WTC11 (cell line): Measurements from ENCODE around the gene SPOCK2. TPM values are rescaled to one million over a fixed set of nuclear protein-coding genes. Genes with fewer than 3 reads are reported as not detected.

Source experiments
- ATAC-seq: fragments of 200-7000 bp; cut with Tn5 transposase; 2 replicates; pipeline ENCODE4 v1.10.0; 2021; ENCODE audit warnings: mild to moderate bottlenecking, moderate library complexity
- CTCF ChIA-PET: fragments of 300-600 bp; sonication (Branson Sonifier 250); formaldehyde crosslinking; loops from one replicate; lab custom pipeline; 2021; ENCODE audit warnings: antibody characterized with exemption; lab: Charles Lee
- POLR2A ChIA-PET: fragments of 350-600 bp; sonication (Branson Sonifier 250); formaldehyde crosslinking; loops from one replicate; lab custom pipeline; 2021; ENCODE audit warnings: antibody characterized with exemption; lab: Charles Lee
- DNase-seq: peaks from one replicate; pipeline ENCODE4 v3.0.0; 2021; ENCODE audit warnings: low spot score
- H3K27ac Mint-ChIP-seq: 2 replicates; pipeline ENCODE4 v1.8.0; 2021; ENCODE audit warnings: mixed read lengths
- H3K27me3 Mint-ChIP-seq: 2 replicates; pipeline ENCODE4 v1.8.0; 2021; ENCODE audit warnings: low read depth, mild to moderate bottlenecking, moderate library complexity, mixed read lengths
- H3K36me3 Mint-ChIP-seq: 2 replicates; pipeline ENCODE4 v1.8.0; 2021; ENCODE audit warnings: mixed read lengths
- H3K4me1 Mint-ChIP-seq: 2 replicates; pipeline ENCODE4 v1.8.0; 2022; ENCODE audit warnings: mixed read lengths
- H3K4me3 Mint-ChIP-seq: 2 replicates; pipeline ENCODE4 v1.8.0; 2021; ENCODE audit warnings: mild to moderate bottlenecking, moderate library complexity, mixed read lengths
- H3K9me3 Mint-ChIP-seq: 2 replicates; pipeline ENCODE4 v1.8.0; 2021; ENCODE audit warnings: mixed read lengths
- CREM ChIP-seq: sonication (generic); formaldehyde crosslinking; IDR thresholded peaks from 2 replicates; pipeline ENCODE4 v1.8.1; 2022; ENCODE audit warnings: mild to moderate bottlenecking, missing genetic modification reagents, moderate library complexity
- ETV6 ChIP-seq: sonication (generic); formaldehyde crosslinking; IDR thresholded peaks from 2 replicates; pipeline ENCODE4 v1.8.1; 2022; ENCODE audit warnings: mild to moderate bottlenecking, missing genetic modification reagents
- HMGA2 ChIP-seq: fragments of 250-450 bp; sonication (Bioruptor Pico); IDR thresholded peaks from 2 replicates; pipeline ENCODE4 v1.4.0; 2021; ENCODE audit warnings: mild to moderate bottlenecking, moderate library complexity
- JAZF1 ChIP-seq: fragments of 250-450 bp; sonication (Bioruptor Pico); IDR thresholded peaks from 2 replicates; pipeline ENCODE4 v1.9.0; 2021; ENCODE audit warnings: moderate library complexity, mild to moderate bottlenecking, inconsistent platforms
- SMAD4 ChIP-seq: sonication (generic); formaldehyde crosslinking; IDR thresholded peaks from 2 replicates; pipeline ENCODE4 v1.8.0; 2022; ENCODE audit warnings: mild to moderate bottlenecking, missing genetic modification reagents
- TEAD1 ChIP-seq: sonication (generic); formaldehyde crosslinking; IDR thresholded peaks from 2 replicates; pipeline ENCODE4 v1.8.0; 2022; ENCODE audit warnings: mild to moderate bottlenecking, missing genetic modification reagents
- TEAD4 ChIP-seq: sonication (generic); formaldehyde crosslinking; IDR thresholded peaks from 2 replicates; pipeline ENCODE4 v1.8.0; 2022; ENCODE audit warnings: mild to moderate bottlenecking, missing genetic modification reagents
- USF1 ChIP-seq: sonication (generic); formaldehyde crosslinking; IDR thresholded peaks from 2 replicates; pipeline ENCODE4 v1.8.0; 2022; ENCODE audit warnings: mild to moderate bottlenecking, missing genetic modification reagents
- ZMAT4 ChIP-seq: fragments of 250-450 bp; sonication (Bioruptor Pico); IDR thresholded peaks from 2 replicates; pipeline ENCODE4 v1.9.0; 2021; ENCODE audit warnings: mild to moderate bottlenecking
- ZNF219 ChIP-seq: sonication (generic); formaldehyde crosslinking; IDR thresholded peaks from 2 replicates; pipeline ENCODE4 v1.8.0; 2023; ENCODE audit warnings: missing genetic modification reagents, mild to moderate bottlenecking, borderline replicate concordance
- ZNF232 ChIP-seq: sonication (generic); formaldehyde crosslinking; IDR thresholded peaks from 2 replicates; pipeline ENCODE4 v1.8.0; 2022; ENCODE audit warnings: mild to moderate bottlenecking, missing genetic modification reagents
- ZNF671 ChIP-seq: fragments of 250-450 bp; sonication (Bioruptor Pico); IDR thresholded peaks from 2 replicates; pipeline ENCODE4 v1.8.0; 2021; ENCODE audit warnings: mild to moderate bottlenecking
- total RNA-seq: library from RNA; stranded (reverse); gene quantifications from 3 replicates; pipeline ENCODE4 v1.2.3, GENCODE V29; 2021
- TF ChIP-seq, protein P1 (sequence below): sonication (generic); formaldehyde crosslinking; IDR thresholded peaks from 2 replicates; pipeline ENCODE4 v1.8.1; 2022; ENCODE audit warnings: mild to moderate bottlenecking, moderate library complexity, missing genetic modification reagents
- TF ChIP-seq, protein P2 (sequence below): sonication (generic); formaldehyde crosslinking; IDR thresholded peaks from 2 replicates; pipeline ENCODE4 v1.8.1; 2023; ENCODE audit warnings: mild to moderate bottlenecking, moderate library complexity, missing genetic modification reagents
- TF ChIP-seq, protein P3 (sequence below): sonication (generic); formaldehyde crosslinking; IDR thresholded peaks from 2 replicates; pipeline ENCODE4 v1.8.1; 2022; ENCODE audit warnings: low read depth, mild to moderate bottlenecking, moderate library complexity, missing genetic modification reagents, borderline replicate concordance
- TF ChIP-seq, protein P4 (sequence below): fragments of 200-600 bp; IDR thresholded peaks from 2 replicates; pipeline ENCODE4 v1.8.0; 2022; ENCODE audit warnings: antibody characterized with exemption
- TF ChIP-seq, protein P5 (sequence below): sonication (generic); formaldehyde crosslinking; conservative IDR thresholded peaks from 2 replicates; pipeline ENCODE4 v1.8.1; 2022; ENCODE audit warnings: mild to moderate bottlenecking, missing genetic modification reagents
- TF ChIP-seq, protein P6 (sequence below): fragments of 250-450 bp; sonication (Bioruptor Pico); conservative IDR thresholded peaks from 2 replicates; pipeline ENCODE4 v1.9.0; 2021; ENCODE audit warnings: mild to moderate bottlenecking
- TF ChIP-seq, protein P7 (sequence below): fragments of 250-450 bp; sonication (Bioruptor Pico); IDR thresholded peaks from 2 replicates; pipeline ENCODE4 v1.9.0; 2021; ENCODE audit warnings: mild to moderate bottlenecking

The SPOCK2 gene
- total RNA-seq, 1 experiment from 2014 or later = 4.7 TPM

DNA sequence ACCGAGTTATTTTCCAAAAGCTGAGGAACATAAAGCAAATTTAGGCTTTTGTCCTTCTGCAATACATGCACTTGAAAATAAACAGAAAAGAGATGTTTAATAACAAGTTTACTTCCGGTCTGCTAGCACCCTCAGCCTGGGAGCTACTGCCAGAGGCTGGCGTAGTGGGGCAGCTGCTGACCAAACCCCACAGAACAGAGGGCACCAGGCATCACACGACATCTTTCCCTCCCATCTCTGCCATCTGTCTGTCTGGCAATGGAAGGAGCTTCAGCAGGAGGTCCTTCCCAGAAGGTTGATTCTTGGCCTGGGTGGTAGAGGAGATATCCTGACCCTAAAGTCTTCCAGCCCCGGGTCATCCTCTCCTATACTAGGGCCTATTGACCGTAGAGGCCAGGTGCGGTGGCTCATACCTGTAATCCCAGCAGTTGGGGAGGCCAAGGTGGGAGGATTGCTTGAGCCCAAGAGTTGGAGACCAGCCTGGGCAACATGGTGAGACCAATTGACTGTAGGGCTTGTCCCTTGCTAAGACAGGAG lies 76.3 kb downstream of the SPOCK2 start (continued):
- TF ChIP-seq, protein P1, sequence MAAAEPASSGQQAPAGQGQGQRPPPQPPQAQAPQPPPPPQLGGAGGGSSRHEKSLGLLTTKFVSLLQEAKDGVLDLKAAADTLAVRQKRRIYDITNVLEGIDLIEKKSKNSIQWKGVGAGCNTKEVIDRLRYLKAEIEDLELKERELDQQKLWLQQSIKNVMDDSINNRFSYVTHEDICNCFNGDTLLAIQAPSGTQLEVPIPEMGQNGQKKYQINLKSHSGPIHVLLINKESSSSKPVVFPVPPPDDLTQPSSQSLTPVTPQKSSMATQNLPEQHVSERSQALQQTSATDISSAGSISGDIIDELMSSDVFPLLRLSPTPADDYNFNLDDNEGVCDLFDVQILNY = no peak
- no peak for TF ChIP-seq ZNF232 (CRISPR knock-in tag)

DNA sequence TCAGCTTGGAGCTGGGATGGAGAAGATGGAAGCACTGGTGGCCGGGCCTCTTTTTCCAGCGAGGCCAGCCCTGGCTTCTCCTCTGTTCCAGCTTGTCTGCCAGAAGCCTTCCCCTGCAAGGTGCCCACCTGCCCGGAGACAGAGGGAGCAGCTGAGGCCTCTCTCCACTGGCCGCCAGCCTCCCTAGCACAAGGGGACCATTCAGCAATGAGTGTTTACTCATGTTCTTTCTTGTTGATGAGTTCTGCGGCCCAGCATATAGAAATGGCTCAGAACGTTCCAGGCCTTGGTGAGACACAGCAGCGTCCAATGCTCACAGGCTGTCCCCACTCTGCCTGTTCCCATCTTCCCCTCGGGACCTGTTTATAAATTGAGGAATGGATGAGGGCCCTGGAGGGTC lies 76.9 kb downstream of the SPOCK2 start:
- Mint-ChIP-seq H3K36me3 (no peaks in the 10 kb centered on the region), H3K4me1 (peaks cover 3% of the 10 kb centered on the region; the same call in 1 of the 2 replicates), H3K27ac (no peak overlapping the region), H3K27me3 (no peaks in the 10 kb centered on the region), H3K9me3 (no peaks in the 10 kb centered on the region), H3K4me3 (no peak overlapping the region)
- DNase-seq (no peak), ATAC-seq (no peak)
- CTCF ChIA-PET = interaction anchor here (0.9 to 1.0 kb wide), 2 partner anchors 29 to 37 kb away, joined by 3 read pairs; no protein-coding TSS in a partner anchor
- POLR2A ChIA-PET = no interaction called here
- TF ChIP-seq ZNF219 (CRISPR knock-in tag) = no peak
- TF ChIP-seq HMGA2 (CRISPR knock-in tag) = no peak
- TF ChIP-seq TEAD1 (CRISPR knock-in tag) = no peak
- TF ChIP-seq, protein P2, sequence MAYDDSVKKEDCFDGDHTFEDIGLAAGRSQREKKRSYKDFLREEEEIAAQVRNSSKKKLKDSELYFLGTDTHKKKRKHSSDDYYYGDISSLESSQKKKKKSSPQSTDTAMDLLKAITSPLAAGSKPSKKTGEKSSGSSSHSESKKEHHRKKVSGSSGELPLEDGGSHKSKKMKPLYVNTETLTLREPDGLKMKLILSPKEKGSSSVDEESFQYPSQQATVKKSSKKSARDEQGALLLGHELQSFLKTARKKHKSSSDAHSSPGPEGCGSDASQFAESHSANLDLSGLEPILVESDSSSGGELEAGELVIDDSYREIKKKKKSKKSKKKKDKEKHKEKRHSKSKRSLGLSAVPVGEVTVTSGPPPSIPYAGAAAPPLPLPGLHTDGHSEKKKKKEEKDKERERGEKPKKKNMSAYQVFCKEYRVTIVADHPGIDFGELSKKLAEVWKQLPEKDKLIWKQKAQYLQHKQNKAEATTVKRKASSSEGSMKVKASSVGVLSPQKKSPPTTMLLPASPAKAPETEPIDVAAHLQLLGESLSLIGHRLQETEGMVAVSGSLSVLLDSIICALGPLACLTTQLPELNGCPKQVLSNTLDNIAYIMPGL = no peak
- no peak for TF ChIP-seq USF1
- TF ChIP-seq, protein P3, sequence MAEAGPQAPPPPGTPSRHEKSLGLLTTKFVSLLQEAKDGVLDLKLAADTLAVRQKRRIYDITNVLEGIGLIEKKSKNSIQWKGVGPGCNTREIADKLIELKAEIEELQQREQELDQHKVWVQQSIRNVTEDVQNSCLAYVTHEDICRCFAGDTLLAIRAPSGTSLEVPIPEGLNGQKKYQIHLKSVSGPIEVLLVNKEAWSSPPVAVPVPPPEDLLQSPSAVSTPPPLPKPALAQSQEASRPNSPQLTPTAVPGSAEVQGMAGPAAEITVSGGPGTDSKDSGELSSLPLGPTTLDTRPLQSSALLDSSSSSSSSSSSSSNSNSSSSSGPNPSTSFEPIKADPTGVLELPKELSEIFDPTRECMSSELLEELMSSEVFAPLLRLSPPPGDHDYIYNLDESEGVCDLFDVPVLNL = no peak
- TF ChIP-seq, protein P1 = no peak
- TF ChIP-seq ZNF671 (CRISPR knock-in tag) = no peak
- no peak for TF ChIP-seq SMAD4
- TF ChIP-seq, protein P4, sequence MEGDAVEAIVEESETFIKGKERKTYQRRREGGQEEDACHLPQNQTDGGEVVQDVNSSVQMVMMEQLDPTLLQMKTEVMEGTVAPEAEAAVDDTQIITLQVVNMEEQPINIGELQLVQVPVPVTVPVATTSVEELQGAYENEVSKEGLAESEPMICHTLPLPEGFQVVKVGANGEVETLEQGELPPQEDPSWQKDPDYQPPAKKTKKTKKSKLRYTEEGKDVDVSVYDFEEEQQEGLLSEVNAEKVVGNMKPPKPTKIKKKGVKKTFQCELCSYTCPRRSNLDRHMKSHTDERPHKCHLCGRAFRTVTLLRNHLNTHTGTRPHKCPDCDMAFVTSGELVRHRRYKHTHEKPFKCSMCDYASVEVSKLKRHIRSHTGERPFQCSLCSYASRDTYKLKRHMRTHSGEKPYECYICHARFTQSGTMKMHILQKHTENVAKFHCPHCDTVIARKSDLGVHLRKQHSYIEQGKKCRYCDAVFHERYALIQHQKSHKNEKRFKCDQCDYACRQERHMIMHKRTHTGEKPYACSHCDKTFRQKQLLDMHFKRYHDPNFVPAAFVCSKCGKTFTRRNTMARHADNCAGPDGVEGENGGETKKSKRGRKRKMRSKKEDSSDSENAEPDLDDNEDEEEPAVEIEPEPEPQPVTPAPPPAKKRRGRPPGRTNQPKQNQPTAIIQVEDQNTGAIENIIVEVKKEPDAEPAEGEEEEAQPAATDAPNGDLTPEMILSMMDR = no peak
- no peak for TF ChIP-seq JAZF1 (CRISPR knock-in tag)
- TF ChIP-seq ZMAT4 = no peak
- TF ChIP-seq, protein P5, sequence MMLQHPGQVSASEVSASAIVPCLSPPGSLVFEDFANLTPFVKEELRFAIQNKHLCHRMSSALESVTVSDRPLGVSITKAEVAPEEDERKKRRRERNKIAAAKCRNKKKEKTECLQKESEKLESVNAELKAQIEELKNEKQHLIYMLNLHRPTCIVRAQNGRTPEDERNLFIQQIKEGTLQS (CRISPR knock-in tag) = no peak
- TF ChIP-seq, protein P6, sequence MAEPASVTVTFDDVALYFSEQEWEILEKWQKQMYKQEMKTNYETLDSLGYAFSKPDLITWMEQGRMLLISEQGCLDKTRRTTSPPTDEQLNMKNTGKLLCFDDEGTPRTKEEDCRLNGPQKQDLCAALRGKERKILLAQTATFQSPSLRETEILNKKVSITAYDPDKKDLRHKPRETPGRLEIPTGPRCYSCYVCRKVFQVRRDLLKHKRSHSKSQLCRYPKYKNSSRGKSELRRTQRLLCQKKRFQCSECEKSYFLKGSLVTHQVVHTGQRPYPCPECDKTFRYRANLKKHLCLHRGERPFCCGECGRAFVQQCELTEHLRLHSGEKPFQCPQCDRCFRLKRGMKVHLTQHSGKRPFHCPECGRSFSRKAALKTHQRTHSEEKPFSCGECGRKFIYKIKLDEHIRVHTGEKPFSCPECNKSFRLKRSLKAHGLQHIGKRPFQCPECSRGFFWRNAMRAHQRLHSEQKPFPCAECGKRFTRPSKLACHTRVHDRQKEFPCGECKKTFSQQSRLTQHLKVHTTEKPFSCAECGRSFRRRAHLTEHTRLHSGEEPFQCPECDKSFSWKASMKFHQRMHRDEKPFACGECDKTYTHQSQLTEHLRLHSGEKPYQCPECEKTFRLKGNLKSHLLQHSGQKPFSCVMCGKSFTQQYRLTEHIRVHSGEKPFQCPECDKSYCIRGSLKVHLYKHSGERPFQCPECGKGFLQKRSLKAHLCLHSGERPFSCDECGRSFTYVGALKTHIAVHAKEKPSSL (CRISPR knock-in tag) = no peak
- no peak for TF ChIP-seq TEAD4 (CRISPR knock-in tag)
- TF ChIP-seq, protein P7, sequence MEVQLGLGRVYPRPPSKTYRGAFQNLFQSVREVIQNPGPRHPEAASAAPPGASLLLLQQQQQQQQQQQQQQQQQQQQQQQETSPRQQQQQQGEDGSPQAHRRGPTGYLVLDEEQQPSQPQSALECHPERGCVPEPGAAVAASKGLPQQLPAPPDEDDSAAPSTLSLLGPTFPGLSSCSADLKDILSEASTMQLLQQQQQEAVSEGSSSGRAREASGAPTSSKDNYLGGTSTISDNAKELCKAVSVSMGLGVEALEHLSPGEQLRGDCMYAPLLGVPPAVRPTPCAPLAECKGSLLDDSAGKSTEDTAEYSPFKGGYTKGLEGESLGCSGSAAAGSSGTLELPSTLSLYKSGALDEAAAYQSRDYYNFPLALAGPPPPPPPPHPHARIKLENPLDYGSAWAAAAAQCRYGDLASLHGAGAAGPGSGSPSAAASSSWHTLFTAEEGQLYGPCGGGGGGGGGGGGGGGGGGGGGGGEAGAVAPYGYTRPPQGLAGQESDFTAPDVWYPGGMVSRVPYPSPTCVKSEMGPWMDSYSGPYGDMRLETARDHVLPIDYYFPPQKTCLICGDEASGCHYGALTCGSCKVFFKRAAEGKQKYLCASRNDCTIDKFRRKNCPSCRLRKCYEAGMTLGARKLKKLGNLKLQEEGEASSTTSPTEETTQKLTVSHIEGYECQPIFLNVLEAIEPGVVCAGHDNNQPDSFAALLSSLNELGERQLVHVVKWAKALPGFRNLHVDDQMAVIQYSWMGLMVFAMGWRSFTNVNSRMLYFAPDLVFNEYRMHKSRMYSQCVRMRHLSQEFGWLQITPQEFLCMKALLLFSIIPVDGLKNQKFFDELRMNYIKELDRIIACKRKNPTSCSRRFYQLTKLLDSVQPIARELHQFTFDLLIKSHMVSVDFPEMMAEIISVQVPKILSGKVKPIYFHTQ (CRISPR knock-in tag) = no peak
- no peak for TF ChIP-seq CREM (CRISPR knock-in tag)
- no peak for TF ChIP-seq ETV6 (CRISPR knock-in tag)
